K562 (cell line): ENCODE data around the gene PLPPR2. TPM values are rescaled to one million over a fixed set of nuclear protein-coding genes. Genes with fewer than 3 reads are reported as not detected.

Experiments used
- ATF7 ChIP-seq: fragments of 450-650 bp; IDR thresholded peaks from 2 replicates; pipeline ENCODE4 v1.7.1; 2014; ENCODE audit warnings: mild to moderate bottlenecking, moderate library complexity
- JUN ChIP-seq, 2 experiments: sonication (generic) in 1 of 2; formaldehyde crosslinking in 1 of 2; IDR thresholded peaks; 2 replicates each; pipeline versions ENCODE4 v1.6.1 to v1.8.0; 2012 to 2022; ENCODE audit warnings: borderline replicate concordance in 2 of 2, mild to moderate bottlenecking in 2 of 2, improper control_type of control experiment in 1 of 2, low read depth in 1 of 2, low read length in 1 of 2, missing genetic modification reagents in 1 of 2
- JUND ChIP-seq, 2 experiments: IDR thresholded peaks; 2 replicates in 1 of 2; 3 replicates in 1 of 2; pipeline ENCODE4 v1.6.1; 2011; ENCODE audit warnings: borderline replicate concordance in 2 of 2, low read depth in 2 of 2, low read length in 2 of 2, improper control_type of control experiment in 1 of 2, missing biosample characterization in 1 of 2, missing genetic modification characterization in 1 of 2, missing genetic modification reagents in 1 of 2
- L3MBTL2 ChIP-seq: fragments of 450-650 bp; IDR thresholded peaks from 2 replicates; pipeline ENCODE4 v1.6.1; 2016; ENCODE audit warnings: mild to moderate bottlenecking, moderate library complexity
- MCM7 ChIP-seq, 2 experiments: fragments of 450-650 bp; IDR thresholded peaks; 2 replicates each; pipeline ENCODE4 v1.6.1; 2016 to 2018
- MEF2D ChIP-seq: conservative IDR thresholded peaks from 2 replicates; pipeline ENCODE4 v1.6.1; 2016; ENCODE audit warnings: low read depth, missing genetic modification characterization, missing compliant biosample characterization
- NONO ChIP-seq, 2 experiments: fragments of 200-400 bp in 1 of 2; fragments of 450-650 bp in 1 of 2; formaldehyde crosslinking in 1 of 2; IDR thresholded peaks; 2 replicates each; pipeline ENCODE4 v1.6.1; 2017; ENCODE audit warnings: low read depth in 2 of 2, mild to moderate bottlenecking in 2 of 2, moderate library complexity in 2 of 2, low read length in 1 of 2
- NR2F6 ChIP-seq: fragments of 450-650 bp; formaldehyde crosslinking; IDR thresholded peaks from 2 replicates; pipeline ENCODE4 v1.4.0; 2020; ENCODE audit warnings: mild to moderate bottlenecking
- PHTF2 ChIP-seq: fragments of 250-450 bp; sonication (Bioruptor Pico); IDR thresholded peaks from 2 replicates; pipeline ENCODE4 v1.5.0; 2021; ENCODE audit warnings: mild to moderate bottlenecking
- POLR3A ChIP-seq: IDR thresholded peaks from 2 replicates; pipeline ENCODE4 v1.6.1; 2011; ENCODE audit warnings: borderline replicate concordance, mild to moderate bottlenecking, moderate library complexity; ENCODE audit not compliant: insufficient read length, insufficient read depth; ENCODE audit errors: extremely low read depth
- RCOR1 ChIP-seq, 2 experiments: IDR thresholded peaks; 2 replicates each; pipeline ENCODE4 v1.6.1; 2012; ENCODE audit warnings: low read depth in 2 of 2, low read length in 2 of 2, borderline replicate concordance in 1 of 2, improper control_type of control experiment in 1 of 2
- TBP ChIP-seq: optimal IDR thresholded peaks from 2 replicates; pipeline ENCODE3; 2011; ENCODE audit warnings: low read depth, low read length, improper control_type of control experiment
- ZBTB7A ChIP-seq: IDR thresholded peaks from 2 replicates; pipeline ENCODE4 v1.6.1; 2011; ENCODE audit warnings: low read depth, mild to moderate bottlenecking, low read length, moderate library complexity, borderline replicate concordance; ENCODE audit not compliant: control insufficient read depth
- ZNF197 ChIP-seq: fragments of 200-800 bp; sonication (Bioruptor generic); IDR thresholded peaks from 2 replicates; pipeline ENCODE4 v1.6.1; 2016; ENCODE audit warnings: low read depth, missing genetic modification characterization, missing compliant biosample characterization
- ZNF316 ChIP-seq: fragments of 450-650 bp; IDR thresholded peaks from 2 replicates; pipeline ENCODE4 v1.6.1; 2016
- ZNF444 ChIP-seq: fragments of 250-450 bp; sonication (Bioruptor Pico); IDR thresholded peaks from 2 replicates; pipeline ENCODE4 v1.4.0; 2020; ENCODE audit warnings: mild to moderate bottlenecking, moderate library complexity
- polyA plus RNA-seq, 8 experiments: library from polyadenylated mRNA; depleted of rRNA in 4 of 8; stranded (reverse) in 5 of 8; unstranded in 3 of 8; fragments of >200 nt; fragmentation: Nextera tagmentation in 2 of 8; fragmentation: Illumina TruSeq in 1 of 8; extraction: Ambion mirVana in 2 of 8; extraction: Trizol in 1 of 8; gene quantifications; 2 replicates each; pipeline versions ENCODE4 v1.2.1 to v1.2.3, GENCODE V29; 2011 to 2014; ENCODE audit warnings: inconsistent platforms in 1 of 8, missing spikeins in 1 of 8
- total RNA-seq, 7 experiments: library from RNA; depleted of rRNA in 6 of 7; stranded (reverse); fragments of >200 nt in 6 of 7; fragmentation: Illumina TruSeq in 2 of 7; extraction: Trizol in 2 of 7; gene quantifications; 2 replicates each; pipeline versions ENCODE4 v1.2.1 to v1.2.3, GENCODE V29; 2011 to 2021; ENCODE audit warnings: low replicate concordance in 1 of 7
- TF ChIP-seq, protein P1 (sequence below): sonication (generic); formaldehyde crosslinking; IDR thresholded peaks from 2 replicates; pipeline ENCODE4 v1.8.1; 2023; ENCODE audit warnings: mild to moderate bottlenecking, missing genetic modification reagents
- TF ChIP-seq, protein P2 (sequence below), 2 experiments: IDR thresholded peaks; 2 replicates each; pipeline ENCODE4 v1.6.1; 2012; ENCODE audit warnings: improper control_type of control experiment in 2 of 2, low read depth in 2 of 2, low read length in 2 of 2, borderline replicate concordance in 1 of 2

Gene PLPPR2
- total and polyA plus RNA-seq, 9 of the 15 experiments (the other 6 are each of a cell fraction or from before 2014, with no cell fraction given): 0.49 to 15.9 (median 3.4) TPM

DNA sequence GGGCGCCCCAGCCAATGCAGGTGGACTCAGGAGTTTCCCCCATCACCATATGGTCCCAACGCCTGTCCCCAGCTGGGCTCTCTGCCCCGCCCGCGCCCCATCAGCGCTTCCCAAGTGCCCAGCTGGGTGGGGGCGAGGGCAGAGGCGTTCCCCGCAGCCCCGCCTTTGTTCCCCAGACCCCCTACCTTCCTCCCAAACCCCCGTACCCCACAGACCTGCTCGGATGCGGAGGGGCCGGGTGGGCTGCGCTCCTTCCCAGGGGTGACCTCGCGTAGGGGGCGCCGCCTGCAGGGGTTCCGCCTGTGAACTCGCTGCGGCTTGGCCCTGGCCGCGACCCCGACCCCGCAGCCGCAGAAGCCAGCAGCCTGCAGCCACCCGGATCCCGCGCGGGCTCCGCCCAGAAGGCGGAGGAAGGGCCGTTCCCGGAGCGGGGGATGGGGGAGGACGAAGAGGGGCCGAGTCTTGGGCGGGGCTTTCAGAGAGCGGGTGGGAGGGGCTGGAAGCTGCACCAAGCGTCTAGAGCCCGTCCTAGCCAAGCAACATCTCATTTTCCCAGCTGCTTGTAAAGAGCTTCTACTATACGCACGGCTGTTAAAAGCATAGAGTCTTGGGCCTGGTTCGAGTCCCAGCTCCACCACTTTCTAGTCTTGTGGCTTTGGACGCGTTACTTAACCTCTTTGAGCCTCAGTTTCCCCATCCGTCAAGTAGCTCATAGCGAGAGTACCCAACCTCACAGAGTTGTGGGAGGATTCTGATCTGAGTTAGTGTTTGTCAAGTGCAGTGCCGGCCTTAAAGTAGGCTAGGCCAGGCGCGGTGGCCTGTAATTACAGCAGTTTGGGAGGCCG, 15.8 kb upstream of the PLPPR2 start, which contains the start of gene RAB3D (continued):
- TF ChIP-seq, protein P1, sequence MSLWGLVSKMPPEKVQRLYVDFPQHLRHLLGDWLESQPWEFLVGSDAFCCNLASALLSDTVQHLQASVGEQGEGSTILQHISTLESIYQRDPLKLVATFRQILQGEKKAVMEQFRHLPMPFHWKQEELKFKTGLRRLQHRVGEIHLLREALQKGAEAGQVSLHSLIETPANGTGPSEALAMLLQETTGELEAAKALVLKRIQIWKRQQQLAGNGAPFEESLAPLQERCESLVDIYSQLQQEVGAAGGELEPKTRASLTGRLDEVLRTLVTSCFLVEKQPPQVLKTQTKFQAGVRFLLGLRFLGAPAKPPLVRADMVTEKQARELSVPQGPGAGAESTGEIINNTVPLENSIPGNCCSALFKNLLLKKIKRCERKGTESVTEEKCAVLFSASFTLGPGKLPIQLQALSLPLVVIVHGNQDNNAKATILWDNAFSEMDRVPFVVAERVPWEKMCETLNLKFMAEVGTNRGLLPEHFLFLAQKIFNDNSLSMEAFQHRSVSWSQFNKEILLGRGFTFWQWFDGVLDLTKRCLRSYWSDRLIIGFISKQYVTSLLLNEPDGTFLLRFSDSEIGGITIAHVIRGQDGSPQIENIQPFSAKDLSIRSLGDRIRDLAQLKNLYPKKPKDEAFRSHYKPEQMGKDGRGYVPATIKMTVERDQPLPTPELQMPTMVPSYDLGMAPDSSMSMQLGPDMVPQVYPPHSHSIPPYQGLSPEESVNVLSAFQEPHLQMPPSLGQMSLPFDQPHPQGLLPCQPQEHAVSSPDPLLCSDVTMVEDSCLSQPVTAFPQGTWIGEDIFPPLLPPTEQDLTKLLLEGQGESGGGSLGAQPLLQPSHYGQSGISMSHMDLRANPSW (CRISPR knock-in tag): no peak
- TF ChIP-seq POLR3A (no peak), ZNF316 (no peak), L3MBTL2 (no peak), MEF2D (tag) (no peak), ZBTB7A (peak; percentile 93), ZNF197 (CRISPR knock-in tag) (no peak), ZNF444 (CRISPR knock-in tag) (no peak), NONO (IDR thresholded peaks at IDR 0.05; ENCODE audit: low read depth in 2 of 2, low read length in 1 of 2) (no peak), RCOR1 (IDR thresholded peaks at IDR 0.05; ENCODE audit: borderline replicate concordance in 1 of 2, low read depth in 2 of 2, low read length in 2 of 2) (peak in 1 of 2 experiments; percentile 20; a peak in 1 of 4 replicates), ATF7 (no peak), MCM7 (IDR thresholded peaks at IDR 0.05) (no peak), JUND (IDR thresholded peaks at IDR 0.05; ENCODE audit: borderline replicate concordance, low read depth, low read length) (0 out of 2 replicates have a peak, but pooled peaks have one; percentile 27), JUND (tag; IDR thresholded peaks at IDR 0.05; ENCODE audit: borderline replicate concordance, low read depth, low read length) (no peak), PHTF2 (no peak), TBP (no peak), JUN (IDR thresholded peaks at IDR 0.05; ENCODE audit: borderline replicate concordance, low read depth, low read length) (no peak), JUN (CRISPR knock-in tag; IDR thresholded peaks at IDR 0.05; ENCODE audit: borderline replicate concordance) (0 out of 2 replicates have a peak, but pooled peaks have one; percentile 41), NR2F6 (CRISPR knock-in tag) (no peak)
- TF ChIP-seq, protein P2, sequence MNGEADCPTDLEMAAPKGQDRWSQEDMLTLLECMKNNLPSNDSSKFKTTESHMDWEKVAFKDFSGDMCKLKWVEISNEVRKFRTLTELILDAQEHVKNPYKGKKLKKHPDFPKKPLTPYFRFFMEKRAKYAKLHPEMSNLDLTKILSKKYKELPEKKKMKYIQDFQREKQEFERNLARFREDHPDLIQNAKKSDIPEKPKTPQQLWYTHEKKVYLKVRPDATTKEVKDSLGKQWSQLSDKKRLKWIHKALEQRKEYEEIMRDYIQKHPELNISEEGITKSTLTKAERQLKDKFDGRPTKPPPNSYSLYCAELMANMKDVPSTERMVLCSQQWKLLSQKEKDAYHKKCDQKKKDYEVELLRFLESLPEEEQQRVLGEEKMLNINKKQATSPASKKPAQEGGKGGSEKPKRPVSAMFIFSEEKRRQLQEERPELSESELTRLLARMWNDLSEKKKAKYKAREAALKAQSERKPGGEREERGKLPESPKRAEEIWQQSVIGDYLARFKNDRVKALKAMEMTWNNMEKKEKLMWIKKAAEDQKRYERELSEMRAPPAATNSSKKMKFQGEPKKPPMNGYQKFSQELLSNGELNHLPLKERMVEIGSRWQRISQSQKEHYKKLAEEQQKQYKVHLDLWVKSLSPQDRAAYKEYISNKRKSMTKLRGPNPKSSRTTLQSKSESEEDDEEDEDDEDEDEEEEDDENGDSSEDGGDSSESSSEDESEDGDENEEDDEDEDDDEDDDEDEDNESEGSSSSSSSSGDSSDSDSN (IDR thresholded peaks at IDR 0.05; ENCODE audit: borderline replicate concordance in 1 of 2, low read depth in 2 of 2, low read length in 2 of 2): no peak
